H9 (cell line): ENCODE measurements around the gene SNRPD1. TPM values are rescaled to one million over a fixed set of nuclear protein-coding genes. Genes with fewer than 3 reads are reported as not detected.

Source experiments
- DNase-seq: peaks from one replicate; pipeline ENCODE4 v3.0.0-alpha.2; 2017
- H2AFZ ChIP-seq: one replicate; pipeline ENCODE4 v1.6.1; 2013; ENCODE audit warnings: mild to moderate bottlenecking, low read length, control low read depth, moderate library complexity
- H2AK5ac ChIP-seq: 2 replicates; pipeline ENCODE4 v1.6.1; 2013; ENCODE audit warnings: low read length, control low read depth, mixed read lengths; ENCODE audit not compliant: insufficient read length
- H2BK120ac ChIP-seq: one replicate; pipeline ENCODE4 v1.6.1; 2013; ENCODE audit warnings: low read depth, mild to moderate bottlenecking, low read length, control low read depth, inconsistent platforms; ENCODE audit not compliant: poor library complexity, severe bottlenecking
- H2BK12ac ChIP-seq: 2 replicates; pipeline ENCODE4 v1.6.1; 2013; ENCODE audit warnings: low read length, control low read depth, mixed read lengths, low read depth; ENCODE audit not compliant: insufficient read length
- H2BK15ac ChIP-seq: 2 replicates; pipeline ENCODE4 v1.6.1; 2013; ENCODE audit warnings: low read depth, low read length, control low read depth
- H2BK20ac ChIP-seq: one replicate; pipeline ENCODE4 v1.6.1; 2013; ENCODE audit warnings: low read depth, mild to moderate bottlenecking, low read length, control low read depth, inconsistent platforms; ENCODE audit not compliant: poor library complexity, severe bottlenecking
- H2BK5ac ChIP-seq: 2 replicates; pipeline ENCODE4 v1.6.1; 2013; ENCODE audit warnings: low read length, control low read depth, mixed read lengths; ENCODE audit not compliant: insufficient read length
- H3K14ac ChIP-seq: 2 replicates; pipeline ENCODE4 v1.6.1; 2013; ENCODE audit warnings: low read length, control low read depth; ENCODE audit not compliant: insufficient read depth
- H3K18ac ChIP-seq: 2 replicates; pipeline ENCODE4 v1.6.1; 2013; ENCODE audit warnings: low read depth, mild to moderate bottlenecking, mixed read lengths, low read length, control low read depth; ENCODE audit not compliant: insufficient read length
- H3K23ac ChIP-seq: 2 replicates; pipeline ENCODE4 v1.6.1; 2013; ENCODE audit warnings: low read length, control low read depth, mixed read lengths, low read depth; ENCODE audit not compliant: insufficient read length
- H3K23me2 ChIP-seq: 2 replicates; pipeline ENCODE4 v1.6.1; 2013; ENCODE audit warnings: low read depth, mild to moderate bottlenecking, mixed read lengths, low read length, control low read depth; ENCODE audit not compliant: insufficient read length, poor library complexity, severe bottlenecking
- H3K27ac ChIP-seq: 2 replicates; pipeline ENCODE4 v1.5.1; 2013; ENCODE audit warnings: low read length, control low read depth, mixed read lengths, low read depth; ENCODE audit not compliant: insufficient read length
- H3K27me3 ChIP-seq: 2 replicates; pipeline ENCODE4 v1.6.1; 2013; ENCODE audit warnings: low read length, control low read depth, inconsistent platforms; ENCODE audit not compliant: insufficient read depth
- H3K4ac ChIP-seq: 2 replicates; pipeline ENCODE4 v1.6.1; 2013; ENCODE audit warnings: low read depth, mild to moderate bottlenecking, control low read depth, inconsistent platforms, low read length, moderate library complexity
- H3K4me1 ChIP-seq: 2 replicates; pipeline ENCODE4 v1.6.1; 2013; ENCODE audit warnings: low read length, control low read depth, inconsistent platforms; ENCODE audit not compliant: insufficient read depth
- H3K4me2 ChIP-seq: 2 replicates; pipeline ENCODE4 v1.6.1; 2013; ENCODE audit warnings: low read length, control low read depth, mixed read lengths; ENCODE audit not compliant: insufficient read length, insufficient read depth
- H3K56ac ChIP-seq: 2 replicates; pipeline ENCODE4 v1.6.1; 2013; ENCODE audit warnings: low read depth, mild to moderate bottlenecking, mixed read lengths, low read length, control low read depth; ENCODE audit not compliant: insufficient read length
- H3K79me1 ChIP-seq: 2 replicates; pipeline ENCODE4 v1.6.1; 2013; ENCODE audit warnings: low read depth, mild to moderate bottlenecking, moderate library complexity, low read length, control low read depth, inconsistent platforms; ENCODE audit not compliant: insufficient read depth, poor library complexity, severe bottlenecking
- H3K79me2 ChIP-seq: 2 replicates; pipeline ENCODE4 v1.6.1; 2013; ENCODE audit warnings: low read length, control low read depth, inconsistent platforms; ENCODE audit not compliant: insufficient read depth
- H3K9ac ChIP-seq: 2 replicates; pipeline ENCODE4 v1.6.1; 2013; ENCODE audit warnings: low read length, control low read depth, mixed read lengths; ENCODE audit not compliant: insufficient read length; ENCODE audit errors: extremely low read depth
- H3K9me3 ChIP-seq: one replicate; pipeline ENCODE4 v1.6.1; 2013; ENCODE audit warnings: low read depth, low read length, inconsistent platforms; ENCODE audit not compliant: control insufficient read depth
- H3T11ph ChIP-seq: one replicate; pipeline ENCODE4 v1.6.1; 2013; ENCODE audit warnings: mild to moderate bottlenecking, low read length, control low read depth, inconsistent platforms
- H4K20me1 ChIP-seq: one replicate; pipeline ENCODE4 v1.6.1; 2013; ENCODE audit not compliant: control insufficient read depth, insufficient read length, insufficient read depth
- H4K5ac ChIP-seq: 2 replicates; pipeline ENCODE4 v1.6.1; 2013; ENCODE audit warnings: low read depth, mild to moderate bottlenecking, mixed read lengths, low read length, control low read depth; ENCODE audit not compliant: insufficient read length
- H4K8ac ChIP-seq: replicated peaks from 2 replicates; pipeline ENCODE4 v1.6.1; 2013; ENCODE audit warnings: low read length, control low read depth, mixed read lengths, low read depth; ENCODE audit not compliant: insufficient read length
- H4K91ac ChIP-seq: 2 replicates; pipeline ENCODE4 v1.6.1; 2013; ENCODE audit warnings: low read depth, mild to moderate bottlenecking, moderate library complexity, mixed read lengths, low read length, control low read depth; ENCODE audit not compliant: insufficient read length
- H3K27ac Mint-ChIP-seq, 3 experiments: 2 replicates in 2 of 3; 3 replicates in 1 of 3; pipeline ENCODE4 v1.8.0; 2020 to 2021; ENCODE audit warnings: mixed read lengths in 3 of 3, mild to moderate bottlenecking in 1 of 3, moderate library complexity in 1 of 3
- H3K27me3 Mint-ChIP-seq: 2 replicates; pipeline ENCODE4 v1.8.0; 2021; ENCODE audit warnings: low read depth, mild to moderate bottlenecking, moderate library complexity, mixed read lengths
- H3K36me3 Mint-ChIP-seq, 3 experiments: 2 replicates in 2 of 3; 3 replicates in 1 of 3; pipeline ENCODE4 v1.8.0; 2020 to 2021; ENCODE audit warnings: low read depth in 3 of 3, mixed read lengths in 3 of 3; ENCODE audit not compliant: insufficient read depth in 1 of 3
- H3K4me1 Mint-ChIP-seq, 2 experiments: 2 replicates each; pipeline ENCODE4 v1.8.0; 2020; ENCODE audit warnings: mixed read lengths in 2 of 2
- H3K4me3 Mint-ChIP-seq, 2 experiments: 2 replicates in 1 of 2; 3 replicates in 1 of 2; pipeline ENCODE4 v1.8.0; 2020 to 2021; ENCODE audit warnings: mild to moderate bottlenecking in 2 of 2, mixed read lengths in 2 of 2, moderate library complexity in 1 of 2
- H3K9me3 Mint-ChIP-seq, 2 experiments: 2 replicates in 1 of 2; 3 replicates in 1 of 2; pipeline ENCODE4 v1.8.0; 2020; ENCODE audit warnings: mild to moderate bottlenecking in 2 of 2, mixed read lengths in 2 of 2, moderate library complexity in 1 of 2
- CTCF ChIP-seq: fragments of 200-600 bp; sonication (generic); conservative IDR thresholded peaks from 3 replicates; pipeline ENCODE4 v1.8.0; 2021; ENCODE audit warnings: antibody characterized with exemption, mild to moderate bottlenecking
- WGBS: extraction: QIAGEN DNeasy Blood & Tissue Kit; methylation state at CpG from one replicate; pipeline ENCODE4 v1.1.7; 2013; ENCODE audit warnings: missing lambda C conversion rate, low lambda C conversion rate, mixed read lengths; ENCODE audit not compliant: insufficient read length; ENCODE audit errors: extremely low coverage; 5-methylcytosine and 5-hydroxymethylcytosine counted together
- total RNA-seq: library from RNA; stranded (reverse); gene quantifications from 2 replicates; pipeline ENCODE4 v1.2.1, GENCODE V29; 2021

The SNRPD1 gene
- total RNA-seq, 1 experiment from 2014 or later = 178 TPM

- Histone ChIP-seq H2AK5ac (no peak overlapping the region), H3K14ac (no peak overlapping the region), H3K23ac (no peak overlapping the region), H3K4me1 (no peaks in the 10 kb centered on the region), H2AFZ (no peak overlapping the region), H2BK15ac (no peak overlapping the region), H4K91ac (no peak overlapping the region), H3K4me2 (no peak overlapping the region), H4K8ac (no peak overlapping the region), H3K23me2 (no peaks in the 10 kb centered on the region), H3K27me3 (no peaks in the 10 kb centered on the region), H3K4ac (no peak overlapping the region), H3K9me3 (no peaks in the 10 kb centered on the region), H3K79me2 (peaks cover 19% of the 10 kb centered on the region; the same call in 1 of the 2 replicates), H3K18ac (no peak overlapping the region), H3K56ac (no peak overlapping the region), H4K20me1 (no peaks in the 10 kb centered on the region), H3K79me1 (no peaks in the 10 kb centered on the region), H3K9ac (no peak overlapping the region), H2BK120ac (no peak overlapping the region), H3T11ph (no peak overlapping the region), H2BK5ac (no peak overlapping the region), H2BK12ac (no peak overlapping the region), H2BK20ac (no peak overlapping the region), H3K27ac (no peak overlapping the region), H4K5ac (no peak overlapping the region)
- H3K9me3 Mint-ChIP-seq = peaks cover 14 to 24% of the 10 kb centered on the region in 2 experiments; a peak in 4 of 5 replicates
- TF ChIP-seq CTCF = no peak
- no CpG with 5 or more reads among the region's 7 CpGs for WGBS
- H3K36me3 Mint-ChIP-seq = peaks cover 32 to 44% (median 43%) of the 10 kb centered on the region in 3 experiments
- H3K4me1 Mint-ChIP-seq = peaks cover 1 to 2% of the 10 kb centered on the region in 2 experiments
- no peak overlapping the region for H3K27ac Mint-ChIP-seq
- H3K27me3 Mint-ChIP-seq = no peaks in the 10 kb centered on the region
- DNase-seq = no peak
- H3K4me3 Mint-ChIP-seq = no peak overlapping the region
Measured at GRCh38 chr18:21593540-21594257, 18.4 kb upstream of the SNRPD1 start.
